Activated naive CD4-positive, alpha-beta T cell treated with anti-CD3 and anti-CD28 coated beads, Interleukin-2, amount 10 ng/mL, durations not matched to agents 7 days and 5 days (primary cell): ENCODE measurements around the gene TRIM54.
"Not testable (repeated sequence)": the region's sequence is repeated elsewhere in the genome, so short reads cannot be mapped to it uniquely, and the experiment has no call there.

Experiments used
- CTCF ChIA-PET: fragments of 350-600 bp; sonication (Branson Sonifier 250); formaldehyde crosslinking; loops from one replicate; lab custom pipeline; 2021; ENCODE audit warnings: antibody characterized with exemption; lab: Charles Lee
- DNase-seq: peaks from one replicate; pipeline ENCODE4 v3.0.0-alpha.2; 2020
- H3K27ac Mint-ChIP-seq: one replicate; pipeline ENCODE4 v1.8.0; 2021; ENCODE audit warnings: mild to moderate bottlenecking, moderate library complexity, mixed read lengths
- H3K27me3 Mint-ChIP-seq: one replicate; pipeline ENCODE4 v1.8.0; 2021; ENCODE audit warnings: mild to moderate bottlenecking, mixed read lengths
- H3K36me3 Mint-ChIP-seq: one replicate; pipeline ENCODE4 v1.8.0; 2021; ENCODE audit warnings: mixed read lengths
- H3K4me1 Mint-ChIP-seq: one replicate; pipeline ENCODE4 v1.8.0; 2021; ENCODE audit warnings: mixed read lengths
- H3K4me3 Mint-ChIP-seq: one replicate; pipeline ENCODE4 v1.8.0; 2021; ENCODE audit warnings: mild to moderate bottlenecking, moderate library complexity, mixed read lengths
- H3K9me3 Mint-ChIP-seq: one replicate; pipeline ENCODE4 v1.8.0; 2021; ENCODE audit warnings: mixed read lengths

Gene TRIM54

GRCh38 chr2:27280826-27281225, 1.4 kb upstream of the TRIM54 start:
- Mint-ChIP-seq H3K27me3 (peaks cover 55% of the 10 kb centered on the region), H3K36me3 (no peaks in the 10 kb centered on the region)

GRCh38 chr2:27281442-27281841, 787 bp upstream of the TRIM54 start:
- H3K36me3 Mint-ChIP-seq = no peaks in the 10 kb centered on the region
- peaks cover 51% of the 10 kb centered on the region for H3K27me3 Mint-ChIP-seq
- no peaks in the 10 kb centered on the region for H3K9me3 Mint-ChIP-seq
- no peak overlapping the region for H3K27ac Mint-ChIP-seq
- no peak for DNase-seq
- H3K4me3 Mint-ChIP-seq = no peak overlapping the region
- CTCF ChIA-PET = interaction anchor here (0.8 to 5.2 kb wide), 7 partner anchors 11 to 319 kb away, joined by 3 to 42 read pairs (median 14); no protein-coding TSS in a partner anchor
- peaks cover 4% of the 10 kb centered on the region for H3K4me1 Mint-ChIP-seq

More at GRCh38 chr2:27280826-27281225, 1.4 kb upstream of the TRIM54 start:
- Mint-ChIP-seq H3K4me3 (no peak overlapping the region), H3K9me3 (no peaks in the 10 kb centered on the region), H3K27ac (no peak overlapping the region), H3K4me1 (peaks cover 4% of the 10 kb centered on the region)
- CTCF ChIA-PET = interaction anchor here (1.1 to 5.2 kb wide), 8 partner anchors 10 to 319 kb away, joined by 5 to 42 read pairs (median 16); partner anchors contain the start of gene SLC30A3
- no peak for DNase-seq

GRCh38 chr2:27282892-27283291, 663 bp downstream of the TRIM54 start:
- peaks cover 57% of the 10 kb centered on the region for H3K27me3 Mint-ChIP-seq
- CTCF ChIA-PET = interaction anchor here (1.0 to 5.1 kb wide), 5 partner anchors 10 to 195 kb away, joined by 3 to 42 read pairs (median 6); no protein-coding TSS in a partner anchor
- DNase-seq = no peak

GRCh38 chr2:27284996-27285395, 2.8 kb downstream of the TRIM54 start:
- no peaks in the 10 kb centered on the region for H3K36me3 Mint-ChIP-seq
- no peaks in the 10 kb centered on the region for H3K9me3 Mint-ChIP-seq
- no peak overlapping the region for H3K27ac Mint-ChIP-seq
- H3K27me3 Mint-ChIP-seq = peaks cover 55% of the 10 kb centered on the region
- peaks cover 1% of the 10 kb centered on the region for H3K4me1 Mint-ChIP-seq
- CTCF ChIA-PET = interaction anchor here (0.7 kb wide), 1 partner anchor 13 kb away, joined by 3 read pairs; no protein-coding TSS in a partner anchor
- no peak overlapping the region for H3K4me3 Mint-ChIP-seq
- no peak for DNase-seq

More at GRCh38 chr2:27282892-27283291, 663 bp downstream of the TRIM54 start:
- H3K27ac Mint-ChIP-seq = no peak overlapping the region
- H3K4me1 Mint-ChIP-seq = peaks cover 4% of the 10 kb centered on the region
- no peak overlapping the region for H3K4me3 Mint-ChIP-seq
- no peaks in the 10 kb centered on the region for H3K9me3 Mint-ChIP-seq
- no peaks in the 10 kb centered on the region for H3K36me3 Mint-ChIP-seq

- CTCF ChIA-PET = no interaction called here
- no peaks in the 10 kb centered on the region for H3K9me3 Mint-ChIP-seq
- no peak overlapping the region for H3K27ac Mint-ChIP-seq
- H3K36me3 Mint-ChIP-seq = no peaks in the 10 kb centered on the region
- no peak for DNase-seq
- H3K4me3 Mint-ChIP-seq = no peak overlapping the region
- H3K4me1 Mint-ChIP-seq = no peaks in the 10 kb centered on the region
- peaks cover 55% of the 10 kb centered on the region for H3K27me3 Mint-ChIP-seq
Observed at GRCh38 chr2:27285481-27285880, 3.3 kb downstream of the TRIM54 start.

GRCh38 chr2:27288610-27289009, 6.4 kb downstream of the TRIM54 start:
- CTCF ChIA-PET = interaction anchor here (1.1 kb wide), 2 partner anchors 14 to 18 kb away, joined by 3 to 10 read pairs; no protein-coding TSS in a partner anchor
- Mint-ChIP-seq H3K4me1 (no peaks in the 10 kb centered on the region), H3K36me3 (no peaks in the 10 kb centered on the region), H3K27ac (no peak overlapping the region), H3K9me3 (no peaks in the 10 kb centered on the region), H3K27me3 (peaks cover 47% of the 10 kb centered on the region), H3K4me3 (no peak overlapping the region)
- DNase-seq = no peak

- no peak for DNase-seq
- Mint-ChIP-seq H3K4me3 (no peak overlapping the region), H3K27me3 (peaks cover 42% of the 10 kb centered on the region), H3K36me3 (no peaks in the 10 kb centered on the region), H3K27ac (no peak overlapping the region), H3K4me1 (no peaks in the 10 kb centered on the region), H3K9me3 (no peaks in the 10 kb centered on the region)
- CTCF ChIA-PET = interaction anchor here (1.0 kb wide), 2 partner anchors 11 to 336 kb away, joined by 3 read pairs; no protein-coding TSS in a partner anchor
Observed at GRCh38 chr2:27290549-27290948, 8.3 kb downstream of the TRIM54 start.

GRCh38 chr2:27291865-27292264, 9.6 kb downstream of the TRIM54 start:
- no peak for DNase-seq
- Mint-ChIP-seq H3K4me3 (no peak overlapping the region), H3K27me3 (peaks cover 39% of the 10 kb centered on the region), H3K36me3 (no peaks in the 10 kb centered on the region), H3K9me3 (no peaks in the 10 kb centered on the region), H3K27ac (no peak overlapping the region), H3K4me1 (no peaks in the 10 kb centered on the region)
- CTCF ChIA-PET = interaction anchor here (1.5 to 2.9 kb wide), 2 partner anchors 11 kb away, joined by 11 read pairs; no protein-coding TSS in a partner anchor

- CTCF ChIA-PET = interaction anchor here (1.6 kb wide), 1 partner anchor 8 kb away, joined by 6 read pairs; no protein-coding TSS in a partner anchor
- no peak for DNase-seq
- H3K36me3 Mint-ChIP-seq = no peaks in the 10 kb centered on the region
- no peaks in the 10 kb centered on the region for H3K4me1 Mint-ChIP-seq
- H3K9me3 Mint-ChIP-seq = no peaks in the 10 kb centered on the region
- H3K27ac Mint-ChIP-seq = no peak overlapping the region
- H3K27me3 Mint-ChIP-seq = peaks cover 44% of the 10 kb centered on the region
- H3K4me3 Mint-ChIP-seq = no peak overlapping the region
Observed at GRCh38 chr2:27294928-27295327, 12.7 kb downstream of the TRIM54 start.

- peaks cover 43% of the 10 kb centered on the region for H3K27me3 Mint-ChIP-seq
- H3K9me3 Mint-ChIP-seq = no peaks in the 10 kb centered on the region
- H3K4me3 Mint-ChIP-seq = no peak overlapping the region
- no peak overlapping the region for H3K27ac Mint-ChIP-seq
- CTCF ChIA-PET = interaction anchor here (0.9 kb wide), 1 partner anchor 387 kb away, joined by 3 read pairs; no protein-coding TSS in a partner anchor
- no peak for DNase-seq
- no peaks in the 10 kb centered on the region for H3K4me1 Mint-ChIP-seq
- no peaks in the 10 kb centered on the region for H3K36me3 Mint-ChIP-seq
Observed at GRCh38 chr2:27296481-27296880, 14.3 kb downstream of the TRIM54 start.

GRCh38 chr2:27297195-27297594, 15.0 kb downstream of the TRIM54 start:
- CTCF ChIA-PET = interaction anchor here (0.9 kb wide), 1 partner anchor 386 kb away, joined by 3 read pairs; no protein-coding TSS in a partner anchor
- H3K4me3 Mint-ChIP-seq = no peak overlapping the region
- H3K27ac Mint-ChIP-seq = no peak overlapping the region
- H3K27me3 Mint-ChIP-seq = peaks cover 39% of the 10 kb centered on the region
- H3K36me3 Mint-ChIP-seq = no peaks in the 10 kb centered on the region
- H3K4me1 Mint-ChIP-seq = no peaks in the 10 kb centered on the region
- no peak for DNase-seq
- H3K9me3 Mint-ChIP-seq = no peaks in the 10 kb centered on the region

- Mint-ChIP-seq H3K4me1 (peaks cover 4% of the 10 kb centered on the region), H3K36me3 (no peaks in the 10 kb centered on the region), H3K27ac (no peak overlapping the region), H3K4me3 (no peak overlapping the region), H3K9me3 (no peaks in the 10 kb centered on the region), H3K27me3 (peaks cover 33% of the 10 kb centered on the region)
- no peak for DNase-seq
- CTCF ChIA-PET = interaction anchor here (0.6 to 0.8 kb wide), 2 partner anchors 14 to 199 kb away, joined by 3 read pairs; no protein-coding TSS in a partner anchor
Observed at GRCh38 chr2:27298391-27299080, 16.3 kb downstream of the TRIM54 start.

GRCh38 chr2:27300606-27301005, 18.4 kb downstream of the TRIM54 start:
- H3K9me3 Mint-ChIP-seq, DNase-seq, H3K4me1 Mint-ChIP-seq, H3K27ac Mint-ChIP-seq, H3K4me3 Mint-ChIP-seq, H3K36me3 Mint-ChIP-seq: not testable (repeated sequence)
- CTCF ChIA-PET = interaction anchor here (1.2 to 1.7 kb wide), 3 partner anchors 11 to 49 kb away, joined by 3 to 5 read pairs (median 3); no protein-coding TSS in a partner anchor
- peaks cover 43% of the 10 kb centered on the region for H3K27me3 Mint-ChIP-seq
